Muscle layer of duodenum (tissue), 2 donors: ENCODE measurements around the gene NAMPT.

ENCODE experiments used
- H3K27ac ChIP-seq: one replicate; pipeline ENCODE4 v1.7.0; 2013; ENCODE audit warnings: mild to moderate bottlenecking, low read length
- H3K27me3 ChIP-seq: one replicate; pipeline ENCODE4 v1.7.0; 2013; ENCODE audit warnings: low read depth, mild to moderate bottlenecking, control low read depth, low read length
- H3K36me3 ChIP-seq, 2 donors: one replicate each; pipeline ENCODE4 v1.7.0; 2013; ENCODE audit warnings: low read length in 2 of 2, control low read depth in 1 of 2, mild to moderate bottlenecking in 1 of 2; ENCODE audit not compliant: insufficient read depth in 2 of 2, control insufficient read depth in 1 of 2
- H3K4me1 ChIP-seq, 2 donors: one replicate each; pipeline ENCODE4 v1.7.0; 2013; ENCODE audit warnings: low read length in 2 of 2, mild to moderate bottlenecking in 2 of 2, control low read depth in 1 of 2, moderate library complexity in 1 of 2; ENCODE audit not compliant: insufficient read depth in 2 of 2, control insufficient read depth in 1 of 2
- H3K4me3 ChIP-seq, 2 donors: one replicate each; pipeline ENCODE4 v1.7.0; 2013; ENCODE audit warnings: low read length in 2 of 2, low read depth in 1 of 2, mild to moderate bottlenecking in 1 of 2
- H3K9me3 ChIP-seq, 2 donors: one replicate each; pipeline ENCODE4 v1.7.0; 2013; ENCODE audit warnings: low read length in 2 of 2, control low read depth in 1 of 2, mild to moderate bottlenecking in 1 of 2; ENCODE audit not compliant: control insufficient read depth in 1 of 2
- donor health status: healthy.

Gene NAMPT

GRCh38 chr7:106269254-106269961, 15.4 kb downstream of the NAMPT start:
- H3K27me3 ChIP-seq, result no peaks in the 10 kb centered on the region
- H3K9me3 ChIP-seq, result no peaks in the 10 kb centered on the region
- H3K4me3 ChIP-seq, result no peak overlapping the region
- H3K36me3 ChIP-seq, result peaks cover 62 to 78% of the 10 kb centered on the region in 2 donors
- H3K4me1 ChIP-seq, result no peaks in the 10 kb centered on the region
- H3K27ac ChIP-seq, result no peak overlapping the region

- peaks cover 56 to 84% of the 10 kb centered on the region in 2 donors for H3K36me3 ChIP-seq
- H3K4me1 ChIP-seq, result no peaks in the 10 kb centered on the region
- H3K4me3 ChIP-seq, result no peak overlapping the region
- no peak overlapping the region for H3K27ac ChIP-seq
- no peaks in the 10 kb centered on the region for H3K27me3 ChIP-seq
- H3K9me3 ChIP-seq, result no peaks in the 10 kb centered on the region
Observed at GRCh38 chr7:106265133-106265532, 19.6 kb downstream of the NAMPT start.

- Histone ChIP-seq H3K36me3 (peaks cover 62 to 79% of the 10 kb centered on the region in 2 donors), H3K4me3 (no peak overlapping the region), H3K4me1 (no peaks in the 10 kb centered on the region), H3K27me3 (no peaks in the 10 kb centered on the region), H3K27ac (no peak overlapping the region), H3K9me3 (no peaks in the 10 kb centered on the region)
Observed at GRCh38 chr7:106262221-106262881, 22.4 kb downstream of the NAMPT start.

DNA sequence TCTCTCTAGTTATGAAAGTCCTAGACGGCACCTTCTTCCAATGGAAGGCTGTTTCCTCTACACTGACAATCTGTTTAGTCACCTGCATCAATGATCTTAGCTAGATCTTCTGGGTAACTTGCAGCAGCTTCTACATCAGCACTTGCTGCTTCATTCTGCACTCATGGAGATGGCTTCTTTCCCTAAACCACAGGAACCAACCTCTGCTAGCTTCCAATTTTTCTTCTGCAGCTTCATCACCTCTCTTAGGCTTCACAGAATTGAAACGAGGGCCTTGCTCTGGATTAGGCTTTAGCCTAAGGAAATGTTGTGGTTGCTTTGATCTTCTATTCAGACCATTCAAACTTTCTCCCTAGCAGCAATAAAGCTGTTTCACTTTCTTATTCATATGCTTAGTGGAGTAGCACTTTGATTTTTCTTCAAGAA, 24.6 kb downstream of the NAMPT start:
- Histone ChIP-seq H3K4me3 (no peak overlapping the region), H3K36me3 (peaks cover 54 to 62% of the 10 kb centered on the region in 2 donors), H3K27ac (no peak overlapping the region), H3K4me1 (no peaks in the 10 kb centered on the region), H3K27me3 (no peaks in the 10 kb centered on the region), H3K9me3 (no peaks in the 10 kb centered on the region)

- peaks cover 59 to 62% of the 10 kb centered on the region in 2 donors for H3K36me3 ChIP-seq
- H3K4me3 ChIP-seq, result no peak overlapping the region
- no peak overlapping the region for H3K27ac ChIP-seq
- no peaks in the 10 kb centered on the region for H3K27me3 ChIP-seq
- H3K4me1 ChIP-seq, result no peaks in the 10 kb centered on the region
- no peaks in the 10 kb centered on the region for H3K9me3 ChIP-seq
Observed at GRCh38 chr7:106258789-106259188, 26.0 kb downstream of the NAMPT start.

- Histone ChIP-seq H3K4me1 (no peaks in the 10 kb centered on the region), H3K9me3 (no peaks in the 10 kb centered on the region), H3K4me3 (no peak overlapping the region), H3K27ac (no peak overlapping the region), H3K27me3 (no peaks in the 10 kb centered on the region), H3K36me3 (peaks cover 59 to 67% of the 10 kb centered on the region in 2 donors)
Observed at GRCh38 chr7:106257752-106258151, 27.0 kb downstream of the NAMPT start.

DNA sequence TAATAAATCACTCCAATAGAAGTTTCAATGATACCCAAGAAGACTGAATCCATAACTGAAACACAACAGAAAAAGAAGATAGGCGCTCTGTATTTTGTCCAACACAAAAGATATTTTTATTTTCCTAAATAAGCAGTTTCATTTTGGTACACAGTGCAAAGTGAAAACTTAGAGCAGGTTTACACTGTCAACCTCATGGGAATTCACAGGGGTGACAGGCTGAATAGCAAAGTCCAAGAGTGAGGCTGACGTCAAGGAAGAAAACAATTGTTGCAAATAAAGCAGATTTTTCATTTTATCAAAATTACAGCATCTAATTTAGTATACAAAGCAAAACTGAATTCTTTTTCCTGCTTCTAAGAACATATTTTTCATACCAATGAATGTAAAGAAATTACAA, 28.6 kb downstream of the NAMPT start:
- H3K27ac ChIP-seq, result no peak overlapping the region
- peaks cover 65 to 82% of the 10 kb centered on the region in 2 donors for H3K36me3 ChIP-seq
- no peaks in the 10 kb centered on the region for H3K27me3 ChIP-seq
- no peaks in the 10 kb centered on the region for H3K4me1 ChIP-seq
- H3K4me3 ChIP-seq, result no peak overlapping the region
- H3K9me3 ChIP-seq, result no peaks in the 10 kb centered on the region

GRCh38 chr7:106255246-106255645, 29.5 kb downstream of the NAMPT start:
- H3K4me1 ChIP-seq, result no peaks in the 10 kb centered on the region
- no peak overlapping the region for H3K4me3 ChIP-seq
- no peaks in the 10 kb centered on the region for H3K27me3 ChIP-seq
- no peak overlapping the region for H3K27ac ChIP-seq
- H3K36me3 ChIP-seq, result peaks cover 59 to 75% of the 10 kb centered on the region in 2 donors
- H3K9me3 ChIP-seq, result no peaks in the 10 kb centered on the region

- no peaks in the 10 kb centered on the region for H3K9me3 ChIP-seq
- H3K27ac ChIP-seq, result no peak overlapping the region
- peaks cover 54 to 71% of the 10 kb centered on the region in 2 donors for H3K36me3 ChIP-seq
- H3K4me3 ChIP-seq, result no peak overlapping the region
- no peaks in the 10 kb centered on the region for H3K4me1 ChIP-seq
- no peaks in the 10 kb centered on the region for H3K27me3 ChIP-seq
Observed at GRCh38 chr7:106254525-106255116, 30.2 kb downstream of the NAMPT start.

DNA sequence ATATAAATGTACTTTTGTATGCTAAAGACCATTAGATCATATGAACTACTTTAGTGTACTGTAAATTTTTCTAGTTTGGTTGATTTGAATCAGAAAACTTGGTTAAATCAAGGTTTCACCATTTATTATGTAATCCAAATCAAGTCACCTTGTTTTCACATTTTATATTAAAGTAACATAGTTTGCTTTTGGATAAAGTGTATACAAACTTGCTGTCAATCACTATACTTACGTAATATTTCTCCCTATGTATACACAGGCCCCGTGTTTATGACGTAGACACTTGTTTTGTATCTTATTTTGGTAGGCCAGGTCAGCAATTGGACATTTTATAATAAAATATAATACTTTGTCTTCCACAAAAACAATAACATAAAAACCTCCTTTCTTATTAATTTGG, 32.2 kb downstream of the NAMPT start:
- no peak overlapping the region for H3K27ac ChIP-seq
- no peaks in the 10 kb centered on the region for H3K27me3 ChIP-seq
- H3K9me3 ChIP-seq, result no peaks in the 10 kb centered on the region
- no peaks in the 10 kb centered on the region for H3K4me1 ChIP-seq
- no peak overlapping the region for H3K4me3 ChIP-seq
- H3K36me3 ChIP-seq, result peaks cover 50 to 61% of the 10 kb centered on the region in 2 donors

- Histone ChIP-seq H3K9me3 (no peaks in the 10 kb centered on the region), H3K36me3 (peaks cover 49 to 51% of the 10 kb centered on the region in 2 donors), H3K27ac (no peak overlapping the region), H3K4me1 (no peaks in the 10 kb centered on the region), H3K27me3 (no peaks in the 10 kb centered on the region), H3K4me3 (no peak overlapping the region)
Observed at GRCh38 chr7:106249488-106249887, 35.3 kb downstream of the NAMPT start.
